GM10266 (cell line): Measurements from ENCODE around the gene PRKCB.
A peak's percentile ranks its signal among the peaks of the same experiment; 100 is the strongest.

ENCODE experiments used
- DNase-seq: peaks from one replicate; pipeline ENCODE4 v3.0.0; 2012; ENCODE audit errors: extremely low spot score
- CTCF ChIP-seq: IDR thresholded peaks from 2 replicates; pipeline ENCODE4 v1.5.1; 2012; ENCODE audit warnings: mild to moderate bottlenecking, low read depth; ENCODE audit not compliant: control insufficient read depth, insufficient read depth; ENCODE audit errors: missing control alignments

Gene PRKCB

DNA sequence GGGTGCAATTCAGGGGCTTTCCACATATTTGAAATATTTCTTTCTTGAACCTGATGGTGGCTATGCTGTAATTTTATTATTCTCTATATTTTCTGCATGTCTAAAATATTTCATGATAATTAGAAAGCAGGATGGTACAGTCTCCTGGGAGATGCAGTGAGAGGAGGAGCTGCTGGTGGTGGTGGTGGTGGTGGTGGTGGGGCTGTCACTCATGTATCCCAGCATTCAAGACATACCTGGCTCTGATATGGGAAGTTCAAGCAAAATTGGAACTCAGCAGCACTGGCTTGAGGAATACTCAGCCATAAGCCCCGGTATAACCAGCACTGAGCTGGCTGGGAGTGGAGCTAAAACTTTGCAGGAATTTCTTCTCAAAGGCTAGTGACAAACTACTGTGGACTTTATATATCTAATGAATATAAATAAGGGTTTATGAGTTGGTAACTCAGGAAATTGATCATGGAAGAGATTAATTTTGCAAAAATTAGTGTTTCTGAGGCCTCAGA lies 200.3 kb downstream of the PRKCB start:
- no peak for DNase-seq
- no peak for TF ChIP-seq CTCF

- DNase-seq: peak; percentile 50
- peak; percentile 64 for TF ChIP-seq CTCF
Measured at GRCh38 chr16:24036614-24037013, 200.8 kb downstream of the PRKCB start.

DNA sequence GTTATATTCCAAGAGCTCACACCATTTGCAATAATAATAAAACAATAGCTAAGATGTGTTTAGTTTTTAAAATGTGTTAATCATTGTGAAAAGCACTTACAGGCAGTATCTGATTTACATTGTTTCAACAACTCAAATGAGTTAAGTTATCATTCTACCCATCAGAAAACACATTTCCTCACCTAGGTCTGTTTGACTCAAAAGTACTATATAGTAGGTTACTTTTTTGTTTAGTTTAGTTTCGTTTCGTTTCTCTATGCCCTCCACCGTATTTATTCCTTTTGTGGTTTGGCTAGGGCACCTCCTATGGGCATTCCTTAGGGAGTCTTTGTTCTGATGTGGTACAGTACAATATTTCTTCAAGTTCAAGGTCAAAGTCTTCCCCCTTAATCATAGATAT lies 201.6 kb downstream of the PRKCB start:
- DNase-seq: no peak
- TF ChIP-seq CTCF: no peak

DNA sequence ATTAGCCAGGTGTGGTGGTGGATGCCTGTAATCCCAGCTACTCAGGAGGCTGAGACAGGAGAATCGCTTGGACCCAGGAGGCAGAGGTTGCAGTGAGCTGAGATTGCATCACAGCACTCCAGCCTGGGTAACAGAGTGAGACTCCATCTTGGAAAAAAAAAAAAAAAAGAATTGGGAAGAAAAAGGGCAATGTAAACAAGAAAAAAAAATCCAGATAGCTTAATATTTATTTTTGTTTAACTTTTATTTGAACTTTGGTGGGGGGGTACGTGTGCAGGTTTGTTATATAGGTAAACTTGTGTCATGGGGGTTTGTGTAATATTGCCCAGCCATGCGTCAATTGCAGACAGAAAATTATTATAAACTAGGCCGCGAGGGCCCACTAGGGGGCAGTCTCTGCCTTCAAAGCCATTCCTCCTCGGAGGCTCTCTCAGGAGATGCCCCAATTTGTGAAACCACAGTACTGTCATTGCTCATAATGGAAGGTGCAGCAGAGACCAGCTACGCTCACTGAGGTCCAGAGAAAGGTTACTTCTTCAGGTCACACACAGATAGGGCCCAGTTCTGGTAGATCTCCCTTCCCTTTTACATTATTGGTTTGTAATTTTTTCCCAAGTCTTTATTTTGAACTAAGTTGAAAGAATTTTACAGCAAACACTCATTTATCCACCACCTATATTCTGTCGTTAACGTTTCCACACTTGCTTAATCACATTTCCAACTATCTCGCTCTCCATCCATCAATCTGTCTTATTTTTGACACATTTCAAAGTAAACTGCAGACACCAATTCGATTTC lies 206.2 kb downstream of the PRKCB start:
- DNase-seq: peak; percentile 77
- TF ChIP-seq CTCF: peak; percentile 78

DNA sequence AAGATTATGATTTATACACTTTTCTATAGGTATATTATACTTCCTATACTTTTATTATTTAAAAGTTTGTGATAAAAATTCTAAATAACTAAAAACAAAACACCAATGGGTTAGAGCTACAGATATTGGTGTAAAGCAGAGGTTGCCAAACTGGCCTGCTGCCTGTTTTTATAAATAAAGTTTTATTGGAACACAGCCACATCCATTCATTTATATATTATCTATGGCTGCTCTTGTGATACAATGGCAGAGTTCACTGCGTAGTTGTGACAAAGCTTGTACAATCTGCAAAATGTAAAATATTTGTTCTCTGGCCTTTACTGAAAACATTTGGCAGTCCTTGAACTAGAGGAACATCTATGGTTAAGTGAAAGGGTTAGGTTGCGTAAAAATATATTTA lies 208.7 kb downstream of the PRKCB start:
- TF ChIP-seq CTCF: no peak
- no peak for DNase-seq

- peak; percentile 11 for TF ChIP-seq CTCF
- no peak for DNase-seq
Measured at GRCh38 chr16:24045641-24046040, 209.9 kb downstream of the PRKCB start.

DNA sequence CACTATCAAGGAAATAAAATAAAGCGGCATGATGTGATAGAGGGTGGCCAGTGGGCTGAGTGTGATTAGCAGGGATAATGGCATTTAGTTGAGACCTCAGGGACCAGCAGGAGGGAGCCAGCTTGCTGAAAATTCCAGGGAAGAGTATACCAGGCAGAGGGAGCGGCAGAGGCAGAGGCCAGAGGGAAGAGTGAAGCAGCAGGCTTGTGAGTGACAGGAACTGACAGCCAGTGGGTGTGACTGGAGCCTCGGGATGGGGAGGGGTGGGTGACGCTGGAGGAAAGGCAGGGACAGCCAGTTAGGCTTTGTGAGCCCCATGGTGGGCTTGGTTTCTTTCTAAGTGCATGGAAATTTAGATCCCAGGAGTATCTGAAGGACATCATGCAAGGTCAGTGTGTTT lies 210.7 kb downstream of the PRKCB start:
- TF ChIP-seq CTCF: no peak
- no peak for DNase-seq
